ENCODE results near the gene KLKB1.

Gene KLKB1

GRCh38 chr4:186191200-186192065, 35.9 kb upstream of the KLKB1 start, which contains the start of gene CYP4V2 (continued):
- TF ChIP-seq PRDM10 (tag by site-specific recombination; IDR thresholded peaks at IDR 0.05) = no peak
- TF ChIP-seq ZNF140 (tag by site-specific recombination; IDR thresholded peaks at IDR 0.05) = no peak
- no peak for TF ChIP-seq AEBP2 (tag by site-specific recombination; IDR thresholded peaks at IDR 0.05; ENCODE audit: borderline replicate concordance)
- TF ChIP-seq HOXD13 (CRISPR knock-in tag; IDR thresholded peaks at IDR 0.05; ENCODE audit: borderline replicate concordance) = no peak
- no peak for TF ChIP-seq ZSCAN18 (tag by site-specific recombination; IDR thresholded peaks at IDR 0.05)
- no peak for TF ChIP-seq ZBTB1 (tag by site-specific recombination; IDR thresholded peaks at IDR 0.05)
- no peak for TF ChIP-seq ZSCAN16 (tag by site-specific recombination; IDR thresholded peaks at IDR 0.05)
- no peak for TF ChIP-seq ZNF768 (tag by site-specific recombination; IDR thresholded peaks at IDR 0.05)
- no peak for TF ChIP-seq GLI2 (tag by site-specific recombination; IDR thresholded peaks at IDR 0.05; ENCODE audit: borderline replicate concordance, low read depth)
- no peak for TF ChIP-seq ZNF639 (tag by site-specific recombination; IDR thresholded peaks at IDR 0.05)
- TF ChIP-seq ZNF785 (tag by site-specific recombination; IDR thresholded peaks at IDR 0.05) = no peak
- no peak for TF ChIP-seq ZNF560 (tag by site-specific recombination; IDR thresholded peaks at IDR 0.05; ENCODE audit: borderline replicate concordance)
- TF ChIP-seq ZFP37 (tag by site-specific recombination; IDR thresholded peaks at IDR 0.05) = no peak; the same call in 1 of the 2 replicates
- TF ChIP-seq ZNF214 (tag by site-specific recombination; IDR thresholded peaks at IDR 0.05; ENCODE audit: borderline replicate concordance) = no peak
- peak; percentile 43; the same call in 1 of the 2 replicates for TF ChIP-seq ZNF394 (tag by site-specific recombination; IDR thresholded peaks at IDR 0.05; ENCODE audit: borderline replicate concordance)
- no peak for TF ChIP-seq ZNF76 (tag by site-specific recombination; IDR thresholded peaks at IDR 0.05; ENCODE audit: borderline replicate concordance, low read depth)
- 0 out of 2 replicates have a peak, but pooled peaks have one; percentile 44 for TF ChIP-seq GFI1B (tag by site-specific recombination; IDR thresholded peaks at IDR 0.05)

Measured in HEK293 (cell line).